ENCODE data around the gene QSOX2. TPM values are rescaled to one million over a fixed set of nuclear protein-coding genes. Genes with fewer than 3 reads are reported as not detected.

Gene QSOX2
- total RNA-seq, 1 experiment from 2014 or later = 34.6 TPM

DNA sequence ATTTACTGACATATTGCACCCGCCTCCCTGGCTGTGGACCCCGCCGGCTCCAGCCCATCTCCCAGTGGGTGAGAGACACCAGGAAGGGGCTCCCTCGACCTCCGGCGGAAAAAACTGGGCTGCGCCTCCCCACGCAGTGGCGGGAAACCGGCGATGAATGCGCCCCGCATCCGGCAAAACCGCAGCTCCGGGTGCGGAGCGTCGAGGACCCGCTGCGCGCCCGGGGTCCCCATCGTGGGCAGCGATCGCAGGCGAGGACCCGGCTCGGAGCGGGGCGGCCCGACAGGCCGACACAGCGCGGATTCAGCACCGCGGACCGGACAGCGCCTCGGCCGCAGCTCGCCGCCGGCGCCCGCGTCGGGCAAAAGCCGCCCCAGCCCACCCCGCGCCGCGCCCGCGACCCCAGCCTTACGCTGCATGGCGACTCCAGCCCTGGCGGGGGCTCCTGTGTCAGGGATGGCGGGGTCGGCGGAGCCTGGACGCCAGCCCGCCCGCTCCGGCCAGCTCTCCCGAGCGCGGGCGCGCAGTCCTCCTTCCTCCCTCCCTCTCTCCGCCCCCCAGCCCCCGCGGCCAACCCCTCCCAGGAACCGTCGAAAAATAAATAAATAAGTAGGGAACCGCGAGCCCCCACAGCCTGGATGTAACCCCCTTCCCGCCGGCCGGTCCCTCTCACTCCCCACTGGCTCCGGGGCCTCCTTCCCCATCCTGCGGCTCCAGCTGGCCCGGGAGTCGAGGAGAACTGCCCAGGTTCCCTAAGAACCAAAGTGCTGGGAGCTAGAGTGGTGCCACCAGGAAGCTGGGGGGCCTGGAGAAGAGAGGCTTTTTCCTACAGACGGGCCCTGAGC lies 43.8 kb downstream of the QSOX2 start:
- Histone ChIP-seq H3K9me2 (ENCODE audit: insufficient read depth) (no peaks in the 10 kb centered on the region), H3K4me3 (replicated peaks in 1 of 2; ENCODE audit: low read depth in 1 of 2, low read length in 2 of 2) (no peak overlapping the region), H3K27me3 (ENCODE audit: insufficient read depth, low read length) (no peaks in the 10 kb centered on the region), H3K4me1 (ENCODE audit: control insufficient read depth in 1 of 2, insufficient read depth in 2 of 2, low read length in 2 of 2) (peaks cover 0 to 3% of the 10 kb centered on the region in 2 experiments; a peak in 1 of 4 replicates), H2AFZ (ENCODE audit: low read depth, low read length, poor library complexity, severe bottlenecking) (no peak overlapping the region), H3K9me3 (ENCODE audit: control insufficient read depth in 1 of 2, insufficient read depth in 1 of 2, low read depth in 1 of 2, low read length in 2 of 2) (no peaks in the 10 kb centered on the region), H3K79me2 (ENCODE audit: insufficient read depth, low read length) (no peaks in the 10 kb centered on the region), H3K9ac (ENCODE audit: low read length) (no peak overlapping the region), H3K4me2 (ENCODE audit: low read length) (no peak overlapping the region), H3K27ac (ENCODE audit: low read depth, low read length) (no peak overlapping the region), H3K36me3 (ENCODE audit: control insufficient read depth in 1 of 2, insufficient read depth in 2 of 2, low read length in 2 of 2) (peaks cover 0 to 2% of the 10 kb centered on the region in 2 experiments; a peak in 1 of 4 replicates), H4K20me1 (ENCODE audit: insufficient read depth) (no peaks in the 10 kb centered on the region)
- DNase-seq (ENCODE audit: low read depth, low spot score) = no peak
- POLR2A ChIA-PET = no interaction called here
- CTCF ChIA-PET = no interaction called here
- BruUV-seq (replicated peaks) = no TSS peak
- RAD21 ChIA-PET (ENCODE audit: low non-redundant PET in 1 of 2, low total read pairs in 2 of 2, uncharacterized antibody in 2 of 2, unreplicated experiment in 2 of 2) = no interaction called here
- ATAC-seq = no peak
- TF ChIP-seq YY1 (IDR thresholded peaks at IDR 0.05; ENCODE audit: extremely low read depth, insufficient replicate concordance, low read depth, low read length) = no peak
- no peak for TF ChIP-seq EZH2 (IDR thresholded peaks at IDR 0.05)
- TF ChIP-seq FOSL1 (IDR thresholded peaks at IDR 0.05; ENCODE audit: low read depth) = no peak
- no peak for TF ChIP-seq SP1 (IDR thresholded peaks at IDR 0.05; ENCODE audit: low read depth)
- TF ChIP-seq TCF7L2 (IDR thresholded peaks at IDR 0.05; ENCODE audit: borderline replicate concordance, extremely low read depth, insufficient read depth, insufficient read length) = no peak
- no peak for TF ChIP-seq POLR2A (IDR thresholded peaks at IDR 0.05; ENCODE audit: borderline replicate concordance, extremely low read depth, insufficient read depth, insufficient read length)
- TF ChIP-seq SRF (IDR thresholded peaks at IDR 0.05; ENCODE audit: low read depth) = no peak
- TF ChIP-seq, protein P1, sequence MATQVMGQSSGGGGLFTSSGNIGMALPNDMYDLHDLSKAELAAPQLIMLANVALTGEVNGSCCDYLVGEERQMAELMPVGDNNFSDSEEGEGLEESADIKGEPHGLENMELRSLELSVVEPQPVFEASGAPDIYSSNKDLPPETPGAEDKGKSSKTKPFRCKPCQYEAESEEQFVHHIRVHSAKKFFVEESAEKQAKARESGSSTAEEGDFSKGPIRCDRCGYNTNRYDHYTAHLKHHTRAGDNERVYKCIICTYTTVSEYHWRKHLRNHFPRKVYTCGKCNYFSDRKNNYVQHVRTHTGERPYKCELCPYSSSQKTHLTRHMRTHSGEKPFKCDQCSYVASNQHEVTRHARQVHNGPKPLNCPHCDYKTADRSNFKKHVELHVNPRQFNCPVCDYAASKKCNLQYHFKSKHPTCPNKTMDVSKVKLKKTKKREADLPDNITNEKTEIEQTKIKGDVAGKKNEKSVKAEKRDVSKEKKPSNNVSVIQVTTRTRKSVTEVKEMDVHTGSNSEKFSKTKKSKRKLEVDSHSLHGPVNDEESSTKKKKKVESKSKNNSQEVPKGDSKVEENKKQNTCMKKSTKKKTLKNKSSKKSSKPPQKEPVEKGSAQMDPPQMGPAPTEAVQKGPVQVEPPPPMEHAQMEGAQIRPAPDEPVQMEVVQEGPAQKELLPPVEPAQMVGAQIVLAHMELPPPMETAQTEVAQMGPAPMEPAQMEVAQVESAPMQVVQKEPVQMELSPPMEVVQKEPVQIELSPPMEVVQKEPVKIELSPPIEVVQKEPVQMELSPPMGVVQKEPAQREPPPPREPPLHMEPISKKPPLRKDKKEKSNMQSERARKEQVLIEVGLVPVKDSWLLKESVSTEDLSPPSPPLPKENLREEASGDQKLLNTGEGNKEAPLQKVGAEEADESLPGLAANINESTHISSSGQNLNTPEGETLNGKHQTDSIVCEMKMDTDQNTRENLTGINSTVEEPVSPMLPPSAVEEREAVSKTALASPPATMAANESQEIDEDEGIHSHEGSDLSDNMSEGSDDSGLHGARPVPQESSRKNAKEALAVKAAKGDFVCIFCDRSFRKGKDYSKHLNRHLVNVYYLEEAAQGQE (IDR thresholded peaks at IDR 0.05; ENCODE audit: low read depth) = no peak
- TF ChIP-seq SIN3A (IDR thresholded peaks at IDR 0.05; ENCODE audit: low read depth) = no peak
- no peak for TF ChIP-seq ELF1 (IDR thresholded peaks at IDR 0.05; ENCODE audit: borderline replicate concordance, low read depth)
- TF ChIP-seq, protein P2, sequence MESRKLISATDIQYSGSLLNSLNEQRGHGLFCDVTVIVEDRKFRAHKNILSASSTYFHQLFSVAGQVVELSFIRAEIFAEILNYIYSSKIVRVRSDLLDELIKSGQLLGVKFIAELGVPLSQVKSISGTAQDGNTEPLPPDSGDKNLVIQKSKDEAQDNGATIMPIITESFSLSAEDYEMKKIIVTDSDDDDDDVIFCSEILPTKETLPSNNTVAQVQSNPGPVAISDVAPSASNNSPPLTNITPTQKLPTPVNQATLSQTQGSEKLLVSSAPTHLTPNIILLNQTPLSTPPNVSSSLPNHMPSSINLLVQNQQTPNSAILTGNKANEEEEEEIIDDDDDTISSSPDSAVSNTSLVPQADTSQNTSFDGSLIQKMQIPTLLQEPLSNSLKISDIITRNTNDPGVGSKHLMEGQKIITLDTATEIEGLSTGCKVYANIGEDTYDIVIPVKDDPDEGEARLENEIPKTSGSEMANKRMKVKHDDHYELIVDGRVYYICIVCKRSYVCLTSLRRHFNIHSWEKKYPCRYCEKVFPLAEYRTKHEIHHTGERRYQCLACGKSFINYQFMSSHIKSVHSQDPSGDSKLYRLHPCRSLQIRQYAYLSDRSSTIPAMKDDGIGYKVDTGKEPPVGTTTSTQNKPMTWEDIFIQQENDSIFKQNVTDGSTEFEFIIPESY (IDR thresholded peaks at IDR 0.05; ENCODE audit: extremely low read depth, insufficient replicate concordance, low read length) = no peak
- TF ChIP-seq, protein P3, sequence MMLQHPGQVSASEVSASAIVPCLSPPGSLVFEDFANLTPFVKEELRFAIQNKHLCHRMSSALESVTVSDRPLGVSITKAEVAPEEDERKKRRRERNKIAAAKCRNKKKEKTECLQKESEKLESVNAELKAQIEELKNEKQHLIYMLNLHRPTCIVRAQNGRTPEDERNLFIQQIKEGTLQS (IDR thresholded peaks at IDR 0.05) = no peak
- TF ChIP-seq ZFX (IDR thresholded peaks at IDR 0.05) = no peak
- TF ChIP-seq CEBPB (IDR thresholded peaks at IDR 0.05; ENCODE audit: low read depth) = no peak
- TF ChIP-seq, protein P4, sequence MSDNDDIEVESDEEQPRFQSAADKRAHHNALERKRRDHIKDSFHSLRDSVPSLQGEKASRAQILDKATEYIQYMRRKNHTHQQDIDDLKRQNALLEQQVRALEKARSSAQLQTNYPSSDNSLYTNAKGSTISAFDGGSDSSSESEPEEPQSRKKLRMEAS (IDR thresholded peaks at IDR 0.05) = no peak
- TF ChIP-seq, protein P5, sequence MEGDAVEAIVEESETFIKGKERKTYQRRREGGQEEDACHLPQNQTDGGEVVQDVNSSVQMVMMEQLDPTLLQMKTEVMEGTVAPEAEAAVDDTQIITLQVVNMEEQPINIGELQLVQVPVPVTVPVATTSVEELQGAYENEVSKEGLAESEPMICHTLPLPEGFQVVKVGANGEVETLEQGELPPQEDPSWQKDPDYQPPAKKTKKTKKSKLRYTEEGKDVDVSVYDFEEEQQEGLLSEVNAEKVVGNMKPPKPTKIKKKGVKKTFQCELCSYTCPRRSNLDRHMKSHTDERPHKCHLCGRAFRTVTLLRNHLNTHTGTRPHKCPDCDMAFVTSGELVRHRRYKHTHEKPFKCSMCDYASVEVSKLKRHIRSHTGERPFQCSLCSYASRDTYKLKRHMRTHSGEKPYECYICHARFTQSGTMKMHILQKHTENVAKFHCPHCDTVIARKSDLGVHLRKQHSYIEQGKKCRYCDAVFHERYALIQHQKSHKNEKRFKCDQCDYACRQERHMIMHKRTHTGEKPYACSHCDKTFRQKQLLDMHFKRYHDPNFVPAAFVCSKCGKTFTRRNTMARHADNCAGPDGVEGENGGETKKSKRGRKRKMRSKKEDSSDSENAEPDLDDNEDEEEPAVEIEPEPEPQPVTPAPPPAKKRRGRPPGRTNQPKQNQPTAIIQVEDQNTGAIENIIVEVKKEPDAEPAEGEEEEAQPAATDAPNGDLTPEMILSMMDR (IDR thresholded peaks at IDR 0.05 in 2 of 3, conservative IDR thresholded peaks at IDR 0.05 in 1 of 3; ENCODE audit: borderline replicate concordance in 1 of 3, insufficient read depth in 1 of 3, low read depth in 2 of 3, low read length in 2 of 3) = no peak
- TF ChIP-seq EZH2phosphoT487 (IDR thresholded peaks at IDR 0.05; ENCODE audit: borderline replicate concordance) = no peak
- TF ChIP-seq EGR1 (IDR thresholded peaks at IDR 0.05; ENCODE audit: low read depth) = no peak
- no peak for TF ChIP-seq POLR2AphosphoS5 (IDR thresholded peaks at IDR 0.05; ENCODE audit: low read depth, low read length)
- TF ChIP-seq RAD21 (IDR thresholded peaks at IDR 0.05; ENCODE audit: low read depth) = no peak
- intact Hi-C loops (cut with micrococcal nuclease) = no loop called here
